Dermis microvascular lymphatic vessel endothelial cell (primary cell): ENCODE results near the gene TBX4. TPM values are rescaled to one million over a fixed set of nuclear protein-coding genes. Genes with fewer than 3 reads are reported as not detected.
A peak's percentile ranks its signal among the peaks of the same experiment; 100 is the strongest.
"Not testable (repeated sequence)": the region's sequence is repeated elsewhere in the genome, so short reads cannot be mapped to it uniquely, and the experiment has no call there.

Experiments
- DNase-seq, 2 donors: peaks; one replicate each; pipeline versions ENCODE4 v3.0.0 to v3.0.0-alpha.2; 2010; ENCODE audit warnings: low read depth in 2 of 2
- total RNA-seq: library from RNA; depleted of rRNA; stranded (reverse); fragments of >200 nt; gene quantifications from 2 replicates; pipeline ENCODE4 v1.2.1, GENCODE V29; 2014

Gene TBX4
- total RNA-seq, 1 donor from 2014 or later = not detected

DNA sequence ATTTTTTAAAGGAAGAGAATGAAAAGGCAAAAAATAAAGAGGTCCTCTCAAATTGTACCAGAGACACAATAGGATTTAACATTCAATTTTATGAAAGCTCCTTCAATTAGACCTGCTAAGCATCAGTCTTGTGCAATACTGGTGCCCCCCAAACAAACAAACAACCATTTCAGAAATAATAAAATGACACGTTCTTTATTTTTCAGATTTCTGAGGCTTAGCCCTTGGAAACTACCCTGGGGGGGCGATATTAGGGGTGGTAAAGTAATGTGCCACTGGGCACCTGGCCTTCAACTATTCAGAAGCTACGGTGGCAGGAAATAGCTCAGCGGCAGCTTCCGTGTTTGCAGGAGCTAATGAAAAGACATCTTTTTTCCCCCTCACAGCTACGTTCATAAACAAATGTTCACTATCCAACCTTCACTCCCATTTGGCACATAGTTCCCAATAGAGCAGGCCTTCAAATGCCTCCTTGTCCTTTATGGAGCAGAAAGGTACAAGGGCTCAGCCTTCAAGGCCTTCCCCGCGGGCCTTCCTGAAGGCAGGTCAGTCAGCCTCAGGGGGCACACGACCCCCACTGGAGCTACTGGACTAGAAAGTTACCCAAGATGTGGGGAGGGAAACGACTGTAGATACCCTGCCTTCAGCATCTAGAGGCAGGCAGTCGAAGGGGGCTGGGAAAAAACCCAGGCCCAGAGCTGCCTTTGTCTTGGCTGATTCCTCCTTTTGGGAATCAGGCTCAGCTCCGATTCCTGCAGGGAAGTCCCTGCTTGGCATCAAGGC is 44.1 kb downstream of the TBX4 start:
- DNase-seq = no peak

GRCh38 chr17:61496957-61497653 is 44.9 kb downstream of the TBX4 start:
- DNase-seq = no peak

DNA sequence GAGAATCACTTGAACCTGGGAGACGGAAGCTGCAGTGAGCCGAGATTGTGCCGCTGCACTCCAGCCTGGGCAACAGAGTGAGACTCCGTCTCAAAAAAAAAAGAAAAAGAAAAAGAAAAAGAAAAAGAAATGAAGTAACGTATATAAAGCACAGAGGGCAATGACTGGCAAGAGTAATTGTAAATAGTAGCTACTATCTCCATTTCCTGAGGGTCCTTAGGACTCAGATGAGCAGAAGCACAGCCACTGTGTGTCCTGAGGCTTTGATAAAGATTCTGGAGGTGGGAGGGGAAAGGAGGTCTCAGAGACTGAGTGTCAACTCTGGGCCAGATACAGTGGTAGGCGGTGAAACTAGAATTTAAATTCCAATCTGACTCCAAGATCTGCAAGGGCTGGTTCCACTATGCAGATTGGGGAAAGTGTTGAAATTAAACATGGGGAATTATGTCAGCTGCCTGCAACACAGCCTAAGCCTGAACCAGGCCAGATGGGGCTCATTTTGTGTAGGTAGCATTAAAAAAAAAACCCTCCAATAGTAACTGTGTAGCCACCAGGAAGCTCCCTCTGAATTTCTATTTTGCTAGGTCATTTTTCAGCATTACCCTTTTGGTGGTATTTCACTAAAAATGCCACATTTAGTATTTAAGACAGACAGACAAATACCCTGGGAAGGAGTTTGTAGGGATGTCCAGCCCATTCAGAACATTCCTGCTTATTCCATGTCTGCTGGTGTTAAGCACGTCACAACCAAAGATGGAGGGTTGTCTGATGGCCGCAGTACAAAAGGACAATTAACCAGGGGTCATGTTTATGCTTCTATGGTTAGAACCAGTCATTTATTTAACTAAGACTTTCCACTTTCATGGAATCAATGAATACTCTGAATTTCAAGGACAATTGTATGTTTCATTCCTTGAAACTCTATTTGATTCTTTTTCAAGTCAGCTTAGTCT is 46.1 kb downstream of the TBX4 start:
- DNase-seq = no peak

- DNase-seq = no peak
These were observed 47.4 kb downstream of the TBX4 start for GRCh38 chr17:61499632-61500031.

- DNase-seq = no peak
These were observed 48.1 kb downstream of the TBX4 start for GRCh38 chr17:61500287-61500686.

GRCh38 chr17:61502292-61502691 is 50.1 kb downstream of the TBX4 start:
- DNase-seq = no peak

DNA sequence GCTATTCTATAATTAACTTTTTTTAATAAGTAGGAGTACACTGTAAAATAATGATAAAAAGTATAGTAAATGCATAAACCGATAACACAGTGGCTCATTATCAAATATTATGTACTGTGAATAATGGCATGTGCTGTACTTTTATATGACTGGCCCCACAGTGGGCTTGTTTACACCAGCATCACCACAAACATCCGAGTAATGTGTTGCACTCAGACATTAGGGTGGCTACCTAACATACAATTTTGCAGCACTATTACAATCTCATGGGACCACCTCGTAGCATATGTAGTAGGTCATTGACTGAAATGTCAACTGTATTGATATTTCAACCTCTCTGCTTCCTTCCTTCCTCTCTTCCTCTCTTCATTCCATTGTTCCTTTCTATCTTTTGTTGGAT is 51.7 kb downstream of the TBX4 start:
- DNase-seq = no peak

DNA sequence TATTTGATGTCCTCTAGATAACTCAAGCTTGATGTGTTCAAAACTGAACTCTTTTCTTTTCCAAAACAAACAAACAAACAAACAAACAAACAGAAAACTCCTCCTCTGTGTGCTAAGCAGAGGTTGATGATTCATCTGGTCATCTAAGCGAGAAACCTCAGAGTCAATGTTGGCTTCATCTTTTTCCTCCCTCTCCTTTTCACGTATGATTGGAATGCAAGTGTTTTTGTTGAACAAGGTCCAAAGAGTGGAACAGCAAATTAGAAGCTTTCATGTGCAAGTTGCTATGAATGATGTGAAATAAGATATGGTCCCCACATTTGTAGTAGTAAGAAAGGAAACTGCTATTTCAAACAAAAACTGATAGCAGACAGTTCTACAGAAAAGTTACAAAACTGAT is 52.5 kb downstream of the TBX4 start:
- DNase-seq = peak in 1 of 2 donors; percentile 3

- DNase-seq = no peak
These were observed 53.8 kb downstream of the TBX4 start for GRCh38 chr17:61505846-61506627.

DNA sequence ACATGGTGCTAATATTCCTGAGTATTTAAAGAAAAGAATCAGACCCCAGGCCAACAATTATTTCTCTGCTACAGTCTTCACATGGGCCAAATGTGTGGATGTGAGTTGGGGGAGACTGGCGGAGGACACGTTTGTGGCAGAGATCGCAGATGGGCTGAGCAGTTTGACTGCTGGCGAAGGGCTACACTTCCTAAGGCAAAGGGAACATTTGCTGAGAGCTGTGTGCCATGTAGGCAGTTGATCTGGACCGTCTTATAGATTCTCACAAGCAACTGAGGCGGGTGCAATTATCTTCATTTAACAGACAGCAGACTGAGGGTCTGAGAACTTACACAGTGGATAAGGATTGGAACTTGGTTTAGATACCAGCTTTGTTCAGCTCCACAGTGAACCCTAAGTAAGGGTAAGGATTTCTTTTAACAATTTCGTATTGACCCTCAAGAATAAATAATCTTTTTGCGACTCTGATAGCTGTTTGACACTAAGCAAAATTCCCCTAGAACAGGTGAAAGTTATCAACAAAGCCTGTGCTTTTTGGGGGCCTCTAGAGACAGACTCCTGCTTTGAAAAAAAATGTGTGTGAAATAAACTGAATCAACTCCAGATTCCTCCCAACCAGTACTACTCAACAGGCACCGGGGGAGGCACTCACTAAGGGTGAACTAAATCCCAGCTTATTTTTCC is 55.3 kb downstream of the TBX4 start:
- DNase-seq = no peak

GRCh38 chr17:61508912-61509311 is 56.7 kb downstream of the TBX4 start:
- DNase-seq = no peak

GRCh38 chr17:61509454-61509853 is 57.2 kb downstream of the TBX4 start:
- DNase-seq = not testable (repeated sequence)

GRCh38 chr17:61510237-61510636 is 58.0 kb downstream of the TBX4 start:
- no peak for DNase-seq

DNA sequence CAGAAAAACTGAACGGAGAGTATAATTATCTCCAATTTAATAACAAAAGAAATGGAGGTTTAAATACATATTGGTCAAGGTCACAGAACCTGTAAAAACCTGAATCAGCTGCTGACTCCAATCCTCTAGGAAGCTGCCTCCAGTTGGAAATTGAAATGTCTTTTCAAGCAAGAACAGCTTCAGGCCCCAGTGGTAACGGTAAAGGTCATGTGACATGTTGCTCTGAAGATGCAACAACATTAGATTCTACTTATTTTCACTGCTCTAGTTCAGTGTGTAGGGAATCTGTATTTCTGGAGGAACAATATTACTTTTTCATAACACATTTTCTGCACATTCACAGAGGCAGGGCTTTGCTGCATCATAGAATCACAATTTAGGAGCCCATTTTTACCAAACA is 58.8 kb downstream of the TBX4 start:
- no peak for DNase-seq

- DNase-seq = no peak
These were observed 59.4 kb downstream of the TBX4 start for GRCh38 chr17:61511480-61512182.

- DNase-seq = no peak
These were observed 62.3 kb downstream of the TBX4 start for GRCh38 chr17:61514491-61514890.

GRCh38 chr17:61517265-61517664 is 65.0 kb downstream of the TBX4 start:
- no peak for DNase-seq

DNA sequence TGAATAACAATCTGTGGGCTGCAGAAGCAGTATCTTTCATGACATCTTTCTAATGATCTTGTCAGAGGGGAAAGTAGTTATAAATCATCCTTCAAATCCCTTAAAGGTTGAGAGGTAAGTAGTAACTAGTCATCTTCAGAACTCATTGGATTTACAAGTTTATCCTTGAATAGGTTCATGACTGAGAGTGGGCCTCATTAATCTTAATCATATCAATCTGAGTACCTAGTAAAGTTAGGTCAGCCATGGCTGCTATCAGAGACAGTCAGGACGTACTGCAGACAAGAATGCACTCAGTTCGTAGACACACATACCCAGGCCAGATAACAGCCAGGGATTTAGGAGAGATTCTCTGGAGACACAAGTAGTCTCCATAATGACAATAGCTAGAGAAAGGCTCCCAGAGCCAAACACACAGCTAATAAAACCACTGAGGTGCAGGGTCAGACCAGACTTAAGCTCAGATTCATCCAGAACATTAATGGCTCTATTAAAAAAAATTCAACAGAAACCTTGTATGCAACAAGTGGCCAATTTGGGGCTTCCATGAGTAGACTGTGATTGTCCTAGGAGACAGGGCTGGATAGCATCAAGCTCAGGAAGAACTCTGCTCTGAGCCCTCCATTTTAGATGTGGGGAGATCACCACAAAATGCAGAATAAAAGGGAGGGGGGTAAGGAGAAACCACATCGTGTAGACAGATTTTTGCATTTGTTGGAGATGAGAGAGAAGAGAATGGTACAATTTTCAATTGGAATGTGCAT is 65.8 kb downstream of the TBX4 start:
- no peak for DNase-seq

DNA sequence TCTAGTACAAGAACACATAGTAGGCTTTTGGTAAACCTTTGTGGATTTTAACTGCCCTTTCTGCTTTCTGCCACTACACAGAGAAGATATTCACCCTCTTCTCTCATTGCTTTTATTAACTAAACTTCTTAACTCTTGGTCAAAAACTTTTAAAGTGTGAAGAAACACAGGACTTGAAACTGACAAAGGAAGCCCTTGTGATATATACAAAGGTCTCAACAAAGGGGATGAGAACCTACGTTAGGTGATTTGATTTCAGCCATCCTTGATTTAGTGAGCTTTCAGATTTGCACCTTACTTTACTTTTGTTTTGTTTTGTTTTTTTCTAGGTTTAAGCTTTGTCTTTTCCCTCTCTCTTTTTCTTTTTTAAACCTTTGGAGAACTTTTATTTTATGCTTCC is 66.9 kb downstream of the TBX4 start:
- DNase-seq = no peak
